Measurements from ENCODE around the gene CALHM5.

The CALHM5 gene

DNA sequence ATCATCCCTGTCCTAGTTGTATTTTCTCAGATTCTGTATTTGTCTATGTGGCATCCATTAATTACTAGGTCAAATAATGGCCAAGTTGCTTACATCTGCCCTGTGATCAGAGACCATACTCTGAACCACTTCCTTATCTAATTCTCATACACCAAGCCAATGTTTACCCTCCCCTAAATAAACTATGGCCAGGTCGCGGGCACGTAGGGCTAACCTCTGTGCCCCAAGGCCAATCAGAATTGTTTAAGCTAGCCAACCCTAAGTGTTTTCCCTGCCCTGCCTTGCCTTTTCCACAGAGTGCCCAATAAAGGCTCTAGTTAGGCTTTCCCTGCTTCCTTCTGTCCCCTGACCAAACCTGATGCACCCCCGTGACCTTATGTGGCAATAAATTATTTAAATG, 39.4 kb downstream of the CALHM5 start:
- no peak for DNase-seq (ENCODE audit: low read depth in 2 of 2)

- DNase-seq (ENCODE audit: low read depth in 2 of 2): no peak
These were observed 42.0 kb downstream of the CALHM5 start, which contains the start of gene CALHM4 for GRCh38 chr6:116553451-116553850. Gene CALHM4 (plus strand): TSS chr6:116553751. CDS start chr6:116553794, 43 bp downstream.

- DNase-seq (ENCODE audit: low read depth in 2 of 2): no peak
These were observed 44.6 kb downstream of the CALHM5 start for GRCh38 chr6:116556065-116556464.

GRCh38 chr6:116556814-116557415, 45.5 kb downstream of the CALHM5 start:
- no peak for DNase-seq (ENCODE audit: low read depth in 2 of 2)

- DNase-seq (ENCODE audit: low read depth in 2 of 2): no peak
These were observed 46.5 kb downstream of the CALHM5 start for GRCh38 chr6:116557893-116558292.

- no peak for DNase-seq (ENCODE audit: low read depth in 2 of 2)
These were observed 48.7 kb downstream of the CALHM5 start for GRCh38 chr6:116560130-116560529.

GRCh38 chr6:116561377-116562018, 50.1 kb downstream of the CALHM5 start:
- peak; percentile 24 to 39 for DNase-seq (ENCODE audit: low read depth in 2 of 2)

GRCh38 chr6:116562019-116562403, 50.6 kb downstream of the CALHM5 start:
- DNase-seq (ENCODE audit: low read depth in 2 of 2): no peak

DNA sequence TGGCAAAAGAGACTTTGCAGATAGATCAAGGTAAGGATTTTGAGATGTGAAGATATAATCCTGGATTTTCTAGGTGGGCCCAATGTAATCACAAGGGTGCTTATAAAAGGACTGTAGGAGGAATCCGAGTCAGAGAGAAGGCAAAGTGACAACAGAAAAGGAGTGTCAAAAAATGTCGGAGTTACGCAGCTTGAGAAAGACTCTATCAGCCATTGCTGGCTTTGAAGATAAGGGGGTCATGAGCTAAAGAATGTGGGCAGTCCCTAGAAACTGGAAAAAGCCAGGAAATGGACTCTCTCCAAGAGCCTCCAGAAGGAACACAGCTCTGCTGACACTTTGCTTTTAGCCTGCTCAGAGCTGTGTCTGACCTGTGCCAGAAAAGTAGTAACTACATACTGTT, 51.2 kb downstream of the CALHM5 start:
- no peak for DNase-seq (ENCODE audit: low read depth in 2 of 2)

DNA sequence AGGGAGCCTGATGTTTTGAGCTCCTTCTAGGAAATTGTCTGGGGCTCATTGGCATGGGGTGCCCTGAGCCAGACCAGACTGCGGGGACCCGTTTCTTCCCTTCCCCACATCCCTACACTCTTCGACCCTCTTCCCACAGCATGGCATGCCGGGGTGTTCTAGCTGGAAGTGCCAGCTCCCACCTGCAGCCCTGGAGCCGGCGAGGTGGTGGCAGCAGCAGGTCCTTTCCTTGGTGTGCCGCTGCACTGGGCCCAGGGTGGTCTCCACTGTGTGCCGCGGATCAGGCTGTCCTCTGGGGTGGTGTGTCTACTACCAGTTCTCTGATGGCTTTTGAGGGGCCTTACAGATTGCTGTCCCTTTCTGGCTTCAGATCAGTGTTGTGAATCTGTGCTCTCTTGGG, 52.4 kb downstream of the CALHM5 start:
- DNase-seq (ENCODE audit: low read depth in 2 of 2): no peak

GRCh38 chr6:116564311-116564710, 52.9 kb downstream of the CALHM5 start:
- DNase-seq (ENCODE audit: low read depth in 2 of 2): no peak

- no peak for DNase-seq (ENCODE audit: low read depth in 2 of 2)
These were observed 53.8 kb downstream of the CALHM5 start for GRCh38 chr6:116564921-116565872.

GRCh38 chr6:116568111-116568510, 56.7 kb downstream of the CALHM5 start:
- no peak for DNase-seq (ENCODE audit: low read depth in 2 of 2)

- no peak for DNase-seq (ENCODE audit: low read depth in 2 of 2)
These were observed 57.6 kb downstream of the CALHM5 start for GRCh38 chr6:116568821-116569755.

DNA sequence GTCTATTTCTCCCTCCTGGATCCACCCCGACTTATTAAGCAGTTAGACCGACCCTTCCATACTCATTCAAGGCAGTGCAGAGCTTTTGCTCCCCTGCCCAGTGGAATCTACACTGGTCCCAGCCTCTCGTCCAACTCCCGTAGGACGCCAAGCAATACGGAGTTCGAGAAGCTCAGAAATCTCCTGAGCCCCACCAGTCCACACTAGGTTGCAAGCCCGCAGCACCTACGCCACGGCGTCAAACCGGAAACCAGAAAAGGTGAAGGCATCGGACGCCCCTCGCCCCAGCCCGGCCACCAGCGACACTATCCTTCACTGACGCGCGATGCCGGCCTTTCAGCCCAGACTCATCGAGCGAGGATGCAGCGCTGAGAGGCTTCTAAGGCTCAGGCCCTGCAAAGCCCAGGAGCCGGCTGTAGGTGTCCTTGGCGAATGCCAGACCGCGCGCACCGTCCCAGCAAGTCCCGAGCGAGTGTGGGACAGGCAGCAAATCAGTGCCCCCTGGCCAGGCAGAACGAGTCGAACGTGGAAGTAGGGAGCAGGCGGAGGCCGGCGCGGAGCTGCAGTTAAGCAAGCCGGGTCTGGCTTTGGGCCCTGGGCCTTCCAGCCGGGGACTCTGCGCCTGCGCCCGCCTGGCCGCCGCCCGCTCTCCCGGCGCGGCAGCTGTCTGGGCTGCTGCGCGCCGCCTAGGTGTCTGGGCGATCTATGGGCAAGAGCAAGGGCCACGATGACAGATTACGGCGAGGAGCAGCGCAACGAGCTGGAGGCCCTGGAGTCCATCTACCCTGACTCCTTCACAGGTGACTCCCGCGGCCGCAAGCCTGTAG, 59.6 kb downstream of the CALHM5 start, which contains the start of gene RWDD1:
RWDD1 (plus strand) TSS at position 649 of the 827 bp plus-strand sequence; CDS start at position 728, 79 bp downstream.
- peak; percentile 92 to 96 for DNase-seq (ENCODE audit: low read depth in 2 of 2)

DNA sequence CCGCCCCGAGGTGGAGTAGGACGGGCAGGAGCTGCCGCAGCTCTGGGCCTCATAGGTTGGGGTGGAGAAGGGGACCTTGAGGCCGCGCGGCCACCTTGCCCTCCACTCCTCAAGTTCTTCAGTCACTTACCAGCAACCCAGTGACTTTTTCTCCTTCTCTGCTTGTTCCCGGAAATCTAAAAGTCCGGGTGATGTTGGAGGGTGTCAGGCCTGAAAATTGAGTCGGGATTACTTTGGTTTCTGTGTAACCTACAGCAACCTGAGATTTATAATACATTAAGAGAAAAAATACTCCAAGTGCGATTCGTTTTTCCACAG, 60.2 kb downstream of the CALHM5 start:
- DNase-seq (ENCODE audit: low read depth in 2 of 2): no peak

GRCh38 chr6:116572162-116572561, 60.7 kb downstream of the CALHM5 start:
- DNase-seq (ENCODE audit: low read depth in 2 of 2): no peak

All from stimulated activated CD8-positive, alpha-beta memory T cell treated with anti-CD3 and anti-CD28 coated beads, Interleukin-2, amount 100 ng/mL, for 1 hour (primary cell).